AML-193 (cell line): ENCODE data around the gene COG3.
A peak's percentile ranks its signal among the peaks of the same experiment; 100 is the strongest.

Experiments used
- DNase-seq, 2 experiments: peaks; one replicate each; lab custom pipeline; 2025; lab: John Stamatoyannopoulos, UW

Gene COG3

DNA sequence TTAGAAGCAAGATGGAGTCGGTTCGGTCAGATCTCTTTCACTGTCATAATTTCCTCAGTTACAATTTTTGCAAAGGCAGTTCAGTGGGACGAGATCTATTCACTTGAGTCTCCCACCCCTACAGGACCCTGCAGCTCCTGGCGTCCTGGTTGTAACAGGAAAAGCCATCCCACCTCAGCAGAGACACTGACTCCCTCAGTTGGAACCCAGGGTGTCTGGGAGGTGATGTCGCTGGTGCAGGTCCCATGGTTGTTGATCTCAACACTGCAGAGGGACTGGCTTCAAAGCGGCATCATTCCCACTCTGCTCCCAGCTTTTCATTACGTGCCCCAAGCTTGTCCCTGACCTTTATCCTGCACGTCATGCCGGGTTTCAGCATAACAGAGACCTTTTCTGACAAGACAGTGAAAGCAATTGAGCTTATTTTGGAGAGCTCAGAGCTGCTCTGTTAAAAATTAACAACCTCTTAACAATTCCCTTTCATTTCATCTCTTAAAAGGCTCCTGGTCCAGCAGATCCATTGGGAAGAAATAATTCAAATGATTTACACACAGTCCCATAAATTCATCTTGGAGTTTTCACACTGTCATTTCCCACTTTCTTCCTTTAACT is 17.6 kb upstream of the COG3 start:
- no peak for DNase-seq

GRCh38 chr13:45448965-45449559 is 15.7 kb upstream of the COG3 start:
- no peak for DNase-seq

- no peak for DNase-seq
Observed at GRCh38 chr13:45451282-45451681, 13.5 kb upstream of the COG3 start.

DNA sequence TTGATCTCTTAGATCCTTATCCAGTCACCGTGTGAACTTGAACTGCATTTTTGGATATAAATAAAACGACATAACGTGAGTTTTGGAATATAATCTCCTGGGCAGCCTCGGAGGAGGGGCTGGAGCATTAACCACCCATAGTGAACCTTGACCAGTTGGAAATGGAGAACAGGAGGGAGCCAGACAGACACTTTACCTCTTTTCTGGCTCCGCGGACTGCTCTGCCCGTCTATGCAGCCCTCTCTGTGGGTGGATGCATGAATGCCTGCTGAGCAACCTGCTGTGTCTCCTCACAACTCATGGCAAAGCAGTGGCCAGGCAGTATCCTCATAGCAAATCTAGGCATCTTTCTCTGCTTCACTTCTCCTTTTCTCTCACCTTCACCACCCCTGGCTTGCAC is 10.5 kb upstream of the COG3 start:
- no peak for DNase-seq

GRCh38 chr13:45456196-45456972 is 8.4 kb upstream of the COG3 start:
- no peak for DNase-seq

DNA sequence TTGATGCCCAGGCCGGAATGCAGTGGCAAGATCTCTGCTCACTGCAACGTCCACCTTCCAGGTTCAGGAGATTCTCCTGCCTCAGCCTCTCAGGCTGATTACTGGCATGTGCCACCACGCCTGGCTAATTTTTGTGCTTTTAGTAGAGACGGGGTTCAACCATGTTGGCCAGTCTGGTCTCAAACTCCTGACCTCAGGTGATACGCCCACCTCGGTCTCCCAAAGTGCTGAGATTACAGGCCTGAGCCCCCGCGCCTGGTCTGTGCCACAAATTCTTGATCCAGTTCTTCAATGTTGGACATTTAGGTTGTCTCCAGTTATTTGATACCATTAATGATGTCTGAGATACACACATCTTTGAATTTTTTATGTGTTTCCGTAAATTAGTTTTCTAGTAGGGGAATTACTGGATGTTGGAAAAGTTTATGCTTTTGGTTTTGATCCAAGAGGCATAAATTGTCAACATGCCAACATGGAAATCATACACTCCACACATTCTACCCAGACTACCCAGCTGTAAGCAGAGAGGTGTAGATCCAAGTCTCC is 525 bp upstream of the COG3 start:
- no peak for DNase-seq

- DNase-seq, result no peak
Observed at GRCh38 chr13:45466359-45466758, 1.6 kb downstream of the COG3 start.

GRCh38 chr13:45468635-45469034 is 3.9 kb downstream of the COG3 start:
- DNase-seq, result no peak

DNA sequence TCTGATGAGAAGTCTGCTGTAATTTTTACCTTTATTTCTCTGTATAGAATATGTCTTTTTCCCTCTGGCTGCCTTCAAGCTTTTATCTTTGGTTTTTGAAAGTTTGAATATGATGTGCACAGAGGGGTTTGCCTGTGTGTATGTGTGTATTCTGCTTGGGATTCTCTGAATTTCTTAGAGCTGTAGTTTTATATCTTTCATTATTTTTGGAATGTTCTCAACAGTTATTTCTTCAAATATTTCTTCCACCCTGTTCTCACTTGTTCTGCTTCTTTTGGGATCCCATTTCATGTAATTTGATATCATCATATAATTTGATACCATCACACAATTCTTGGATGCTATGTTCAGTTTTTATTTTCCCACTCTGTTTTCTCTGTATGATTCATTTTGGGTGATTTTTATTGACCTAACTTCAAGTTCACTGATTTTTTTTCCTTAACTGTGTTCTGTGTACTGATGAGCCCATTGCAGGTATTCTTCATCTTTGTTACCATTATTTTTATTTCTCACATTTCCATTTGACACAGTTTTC is 7.5 kb downstream of the COG3 start:
- DNase-seq, result no peak

DNA sequence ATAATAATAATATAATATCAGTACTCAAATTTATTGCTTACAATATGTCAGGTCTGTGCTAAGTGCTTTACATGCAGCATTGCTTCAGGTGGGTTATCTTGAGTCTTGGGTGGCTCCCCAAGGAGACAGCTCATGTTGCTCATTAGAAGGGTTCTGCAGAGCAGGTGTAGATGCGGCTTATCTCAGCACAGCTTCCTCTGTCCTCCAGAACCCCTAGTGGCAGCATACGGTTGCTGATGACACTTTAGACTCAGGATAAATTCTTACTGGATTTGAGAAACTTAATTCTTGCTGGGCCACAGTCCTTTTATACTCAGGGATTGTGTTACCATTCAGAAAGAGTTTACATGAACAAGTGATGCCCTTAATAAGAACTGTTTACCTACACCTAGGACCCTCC is 8.9 kb downstream of the COG3 start:
- DNase-seq, result peak in 1 of 2 experiments; percentile 33

DNA sequence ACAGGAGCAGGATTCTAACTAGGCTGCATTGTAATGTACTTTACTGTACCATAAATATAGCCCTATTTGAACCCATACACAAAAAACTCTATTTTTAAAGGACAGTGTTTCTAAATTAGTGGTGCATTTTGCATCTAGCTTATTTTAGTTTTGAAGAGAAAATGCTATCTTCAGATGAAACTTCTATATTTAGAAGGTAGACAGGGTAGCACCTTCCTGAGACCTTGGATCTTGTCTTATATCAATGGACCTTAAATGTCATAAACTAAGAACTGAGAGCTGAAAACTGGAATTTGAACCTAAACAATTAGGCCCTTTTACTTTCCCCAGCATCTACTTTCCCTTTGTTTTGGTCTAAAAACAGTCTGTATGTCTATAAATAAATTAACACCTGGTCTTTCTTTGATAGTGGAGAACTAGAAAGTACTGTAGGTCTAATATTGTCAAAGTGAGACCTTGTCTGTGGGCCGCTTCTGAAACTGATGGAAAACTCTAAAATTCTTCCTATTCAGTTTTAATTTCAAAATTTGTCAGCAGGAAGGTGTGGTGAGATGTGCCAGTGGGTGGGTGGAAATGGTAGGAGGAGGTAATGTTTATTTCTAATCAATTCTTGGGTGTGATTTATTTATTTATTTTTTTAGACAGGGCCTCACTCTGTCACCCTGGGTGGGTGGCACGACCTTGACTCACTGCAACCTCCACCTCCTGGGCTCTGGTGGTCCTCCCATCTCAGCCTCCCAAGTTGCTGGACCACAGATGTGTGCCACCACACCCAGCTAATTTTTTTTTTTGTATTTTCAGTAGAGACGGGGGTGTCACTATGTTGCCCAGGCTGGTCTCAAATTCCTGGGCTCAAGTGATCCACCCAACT is 10.1 kb downstream of the COG3 start:
- no peak for DNase-seq

- DNase-seq, result no peak
Observed at GRCh38 chr13:45479661-45480060, 14.9 kb downstream of the COG3 start.

- no peak for DNase-seq
Observed at GRCh38 chr13:45481688-45482087, 16.9 kb downstream of the COG3 start.

DNA sequence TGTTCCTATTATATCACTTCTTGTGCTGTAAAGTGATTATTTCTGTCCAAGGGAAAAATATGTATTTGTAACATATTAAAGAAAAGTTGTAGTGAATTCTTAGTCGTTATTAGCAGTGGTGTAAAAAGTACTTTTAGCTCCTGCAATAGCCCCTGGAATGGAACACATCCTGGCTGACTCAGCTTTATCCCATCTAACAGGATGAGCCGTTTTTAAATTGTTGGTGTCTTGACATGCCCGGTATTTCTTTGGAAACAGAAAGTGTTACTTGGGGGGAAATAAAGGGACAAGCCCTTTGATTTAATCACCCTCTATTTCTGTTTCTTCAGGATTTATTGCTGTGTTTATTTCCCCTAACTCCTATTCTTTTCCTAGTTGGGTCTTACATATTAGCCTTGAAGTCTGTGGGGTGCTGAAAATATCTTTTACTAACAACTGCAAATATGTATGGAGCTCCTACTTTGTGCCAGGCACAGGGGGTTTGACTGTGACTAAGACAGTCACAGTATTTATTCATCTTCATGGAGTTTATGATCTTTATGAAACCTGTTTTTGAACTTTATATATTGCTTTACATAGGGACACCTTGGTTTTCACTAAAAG is 17.9 kb downstream of the COG3 start:
- no peak for DNase-seq

GRCh38 chr13:45487604-45488003 is 22.9 kb downstream of the COG3 start:
- DNase-seq, result no peak

GRCh38 chr13:45490068-45490467 is 25.3 kb downstream of the COG3 start:
- peak in 1 of 2 experiments; percentile 30 for DNase-seq

DNA sequence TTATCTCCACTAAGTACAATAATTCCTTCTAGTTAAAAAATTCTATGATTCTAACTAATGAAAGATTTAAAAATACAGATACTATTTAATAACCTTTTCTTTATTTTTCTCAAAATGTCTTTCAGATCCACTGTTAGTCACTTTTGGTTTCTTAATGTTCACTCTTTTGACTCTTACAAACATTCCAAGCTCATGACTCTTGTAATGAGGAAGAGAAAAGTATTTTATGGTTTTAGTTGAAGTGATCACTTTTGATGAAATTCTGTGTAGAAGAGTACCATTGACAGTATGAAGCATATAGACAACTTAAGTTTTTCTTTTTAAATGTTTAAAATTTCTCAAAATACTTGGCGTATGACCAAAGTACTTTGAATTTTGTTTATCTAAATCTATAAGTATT is 27.8 kb downstream of the COG3 start:
- DNase-seq, result no peak

DNA sequence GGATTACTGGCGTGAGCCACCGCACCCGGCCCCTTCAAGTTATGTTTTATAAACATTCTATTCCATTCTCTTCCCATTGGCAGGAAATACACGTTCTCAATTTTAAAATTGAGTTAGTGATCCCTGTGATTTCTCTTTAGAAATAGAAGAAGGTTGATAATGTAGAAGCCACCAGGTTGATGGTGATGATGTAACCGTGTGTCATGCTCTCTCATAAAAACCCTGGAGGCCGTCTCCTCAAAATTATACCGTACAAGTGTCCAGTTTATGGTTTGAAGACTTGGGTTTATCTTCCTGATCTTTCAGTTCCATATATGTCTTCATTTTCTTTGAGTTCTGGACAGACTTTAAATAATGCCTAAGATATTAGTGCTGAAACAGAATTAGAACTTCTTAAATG is 32.2 kb downstream of the COG3 start:
- no peak for DNase-seq

DNA sequence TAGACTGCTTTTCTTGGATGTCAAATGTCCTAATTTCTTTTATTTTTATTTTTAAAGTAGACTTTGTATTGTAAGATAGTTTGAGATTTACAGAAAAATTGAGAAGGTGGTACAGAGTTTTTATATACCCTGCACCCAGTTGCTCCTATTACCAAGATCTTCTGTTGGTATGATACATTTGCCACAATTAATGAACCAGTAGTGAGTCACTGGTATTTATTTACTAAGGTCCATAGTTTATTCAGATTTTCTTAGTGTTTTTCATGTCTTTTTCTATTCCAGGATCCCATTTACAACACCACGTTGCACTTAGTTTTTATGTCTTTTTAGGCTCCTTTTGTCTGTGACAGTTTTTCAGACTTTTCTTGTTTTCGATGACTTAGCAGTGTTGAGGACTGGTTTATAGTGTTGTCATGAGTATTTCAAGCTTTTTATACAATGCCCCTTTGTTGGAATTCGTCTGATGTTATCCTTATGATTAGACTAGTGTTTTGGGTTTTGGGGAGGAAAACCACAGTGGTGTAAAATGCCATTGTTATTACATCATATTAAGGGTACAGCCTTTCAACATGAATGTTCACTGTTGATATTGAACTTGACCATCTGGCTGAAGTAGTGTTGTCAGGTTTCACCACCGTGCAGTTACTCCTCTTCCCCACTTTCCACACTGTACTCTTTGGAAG is 35.9 kb downstream of the COG3 start:
- DNase-seq, result peak; percentile 44 to 61

GRCh38 chr13:45501175-45501526 is 36.4 kb downstream of the COG3 start:
- DNase-seq, result peak in 1 of 2 experiments; percentile 11

DNA sequence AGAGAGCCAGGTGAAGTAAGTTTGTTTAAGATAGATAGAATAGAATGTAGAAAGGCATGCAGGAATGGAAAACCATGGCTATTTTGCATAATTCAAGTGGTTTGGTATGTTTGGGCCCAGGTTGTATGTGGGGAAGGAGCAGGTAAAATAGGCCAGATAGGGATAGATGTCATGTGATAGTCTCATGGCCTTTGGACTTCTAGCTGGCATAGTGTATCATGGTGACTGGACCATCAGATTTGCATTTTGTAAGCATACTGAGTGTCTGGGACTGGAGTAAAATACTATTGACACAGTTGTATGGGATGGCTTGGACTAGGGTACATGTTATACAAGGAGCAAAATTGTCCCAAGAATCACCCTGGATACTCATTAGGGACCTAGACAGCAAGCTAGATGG is 38.9 kb downstream of the COG3 start:
- DNase-seq, result no peak
